Liver (tissue), 9 donors: ENCODE measurements around the gene PEX7. TPM values are rescaled to one million over a fixed set of nuclear protein-coding genes. Genes with fewer than 3 reads are reported as not detected.
A peak's percentile ranks its signal among the peaks of the same experiment; 100 is the strongest.

Source experiments
- DNase-seq: peaks from one replicate; pipeline ENCODE4 v3.0.0-alpha.2; 2017; ENCODE audit warnings: low spot score
- H3K27ac ChIP-seq, 2 donors: one replicate each; pipeline ENCODE4 v1.7.0; 2013; ENCODE audit warnings: inconsistent platforms in 2 of 2, low read length in 2 of 2, control low read depth in 1 of 2, low read depth in 1 of 2, mild to moderate bottlenecking in 1 of 2
- H3K27me3 ChIP-seq, 4 donors: one replicate each; pipeline versions ENCODE4 v1.6.1 to v1.7.0; 2013; ENCODE audit warnings: low read length in 3 of 4, inconsistent platforms in 1 of 4, mild to moderate bottlenecking in 1 of 4, moderate library complexity in 1 of 4; ENCODE audit not compliant: control insufficient read depth in 4 of 4, insufficient read depth in 4 of 4
- H3K36me3 ChIP-seq, 4 donors: one replicate each; pipeline versions ENCODE4 v1.6.1 to v1.7.0; 2013; ENCODE audit warnings: low read length in 3 of 4, mild to moderate bottlenecking in 3 of 4, low read depth in 1 of 4, moderate library complexity in 1 of 4; ENCODE audit not compliant: control insufficient read depth in 4 of 4, insufficient read depth in 3 of 4
- H3K4me1 ChIP-seq, 4 donors: one replicate each; pipeline versions ENCODE4 v1.6.1 to v1.7.0; 2013; ENCODE audit warnings: low read length in 3 of 4, mild to moderate bottlenecking in 3 of 4, moderate library complexity in 1 of 4; ENCODE audit not compliant: control insufficient read depth in 4 of 4, insufficient read depth in 4 of 4
- H3K4me3 ChIP-seq, 3 donors: one replicate each; pipeline versions ENCODE4 v1.6.1 to v1.7.0; 2013; ENCODE audit warnings: low read length in 3 of 3, control low read depth in 1 of 3, low read depth in 1 of 3, mild to moderate bottlenecking in 1 of 3
- H3K9ac ChIP-seq, 2 donors: one replicate each; pipeline ENCODE4 v1.7.0; 2013; ENCODE audit warnings: low read length in 2 of 2, mild to moderate bottlenecking in 2 of 2, moderate library complexity in 2 of 2, control low read depth in 1 of 2, low read depth in 1 of 2
- H3K9me3 ChIP-seq, 4 donors: one replicate each; pipeline versions ENCODE4 v1.6.1 to v1.7.0; 2013; ENCODE audit warnings: low read length in 3 of 4; ENCODE audit not compliant: control insufficient read depth in 4 of 4
- EGR1 ChIP-seq, 2 donors: IDR thresholded peaks; 2 replicates each; pipeline ENCODE4 v1.6.1; 2016 to 2018; ENCODE audit warnings: antibody characterized with exemption in 2 of 2, low read depth in 2 of 2
- FOXA1 ChIP-seq: IDR thresholded peaks from 2 replicates; pipeline ENCODE4 v1.6.1; 2016; ENCODE audit warnings: antibody characterized with exemption
- FOXA2 ChIP-seq: IDR thresholded peaks from 2 replicates; pipeline ENCODE4 v1.6.1; 2016; ENCODE audit warnings: antibody characterized with exemption
- GABPA ChIP-seq, 2 donors: IDR thresholded peaks in 1 of 2; conservative IDR thresholded peaks in 1 of 2; 2 replicates each; pipeline ENCODE4 v1.6.1; 2016; ENCODE audit warnings: antibody characterized with exemption in 2 of 2, mild to moderate bottlenecking in 1 of 2, moderate library complexity in 1 of 2
- HNF4A ChIP-seq, 2 donors: conservative IDR thresholded peaks; 2 replicates each; pipeline ENCODE4 v1.6.1; 2016; ENCODE audit warnings: antibody characterized with exemption in 2 of 2, mild to moderate bottlenecking in 2 of 2
- HNF4G ChIP-seq: IDR thresholded peaks from 2 replicates; pipeline ENCODE4 v1.6.1; 2016; ENCODE audit warnings: antibody characterized with exemption
- JUND ChIP-seq, 2 donors: IDR thresholded peaks; 2 replicates each; pipeline ENCODE4 v1.6.1; 2016; ENCODE audit warnings: antibody characterized with exemption in 2 of 2
- NR2F2 ChIP-seq: IDR thresholded peaks from 2 replicates; pipeline ENCODE4 v1.6.1; 2016; ENCODE audit warnings: antibody characterized with exemption
- RAD21 ChIP-seq, 2 donors: IDR thresholded peaks; 2 replicates each; pipeline ENCODE4 v1.6.1; 2016; ENCODE audit warnings: antibody characterized with exemption in 2 of 2, mild to moderate bottlenecking in 2 of 2
- RXRA ChIP-seq, 2 donors: IDR thresholded peaks; 2 replicates each; pipeline ENCODE4 v1.6.1; 2017 to 2018; ENCODE audit warnings: antibody characterized with exemption in 2 of 2, mild to moderate bottlenecking in 1 of 2
- SP1 ChIP-seq: IDR thresholded peaks from 2 replicates; pipeline ENCODE4 v1.6.1; 2018; ENCODE audit warnings: antibody characterized with exemption, mild to moderate bottlenecking
- TAF1 ChIP-seq: conservative IDR thresholded peaks from 2 replicates; pipeline ENCODE4 v1.6.1; 2016; ENCODE audit warnings: antibody characterized with exemption, mild to moderate bottlenecking
- YY1 ChIP-seq: IDR thresholded peaks from 2 replicates; pipeline ENCODE4 v1.6.1; 2016; ENCODE audit warnings: antibody characterized with exemption, mild to moderate bottlenecking
- WGBS: extraction: QIAGEN DNeasy Blood & Tissue Kit; methylation state at CpG from one replicate; pipeline ENCODE4 v1.1.7; 2013; 5-methylcytosine and 5-hydroxymethylcytosine counted together
- polyA plus RNA-seq, 2 donors: library from polyadenylated mRNA; stranded (reverse) in 1 of 2; unstranded in 1 of 2; fragments of 200-250 nt in 1 of 2; fragments of >200 nt in 1 of 2; fragmentation: Nextera tagmentation in 1 of 2; extraction: Ambion mirVana in 1 of 2; gene quantifications; one replicate each; pipeline versions ENCODE4 v1.2.1 to v1.2.3, GENCODE V29; 2013 to 2015
- total RNA-seq, 2 donors: library from RNA; depleted of rRNA; stranded (reverse); fragments of >200 nt; gene quantifications; one replicate each; pipeline ENCODE4 v1.2.3, GENCODE V29; 2014
- TF ChIP-seq, protein P1 (sequence below): fragments of 150-350 bp; IDR thresholded peaks from 2 replicates; pipeline ENCODE4 v1.5.1; 2017; ENCODE audit warnings: improper control_type of control experiment, low read depth, low read length; ENCODE audit not compliant: missing input control
- TF ChIP-seq, protein P2 (sequence below): IDR thresholded peaks from 2 replicates; pipeline ENCODE4 v1.6.1; 2016; ENCODE audit warnings: antibody characterized with exemption
- TF ChIP-seq, protein P3 (sequence below): IDR thresholded peaks from 2 replicates; pipeline ENCODE4 v1.6.1; 2016; ENCODE audit warnings: antibody characterized with exemption, mild to moderate bottlenecking
- TF ChIP-seq, protein P4 (sequence below): IDR thresholded peaks from 2 replicates; pipeline ENCODE4 v1.6.1; 2016; ENCODE audit warnings: antibody characterized with exemption
- TF ChIP-seq, protein P5 (sequence below): IDR thresholded peaks from 2 replicates; pipeline ENCODE4 v1.6.1; 2016; ENCODE audit warnings: antibody characterized with exemption
- donor health status: healthy.
- donor health status: healthy.
- donor health status: healthy.
- donor health status: healthy.
- donor health status: healthy.

The PEX7 gene
- total and polyA plus RNA-seq, 4 donors: 5.2 to 7.5 (median 6.2) TPM

DNA sequence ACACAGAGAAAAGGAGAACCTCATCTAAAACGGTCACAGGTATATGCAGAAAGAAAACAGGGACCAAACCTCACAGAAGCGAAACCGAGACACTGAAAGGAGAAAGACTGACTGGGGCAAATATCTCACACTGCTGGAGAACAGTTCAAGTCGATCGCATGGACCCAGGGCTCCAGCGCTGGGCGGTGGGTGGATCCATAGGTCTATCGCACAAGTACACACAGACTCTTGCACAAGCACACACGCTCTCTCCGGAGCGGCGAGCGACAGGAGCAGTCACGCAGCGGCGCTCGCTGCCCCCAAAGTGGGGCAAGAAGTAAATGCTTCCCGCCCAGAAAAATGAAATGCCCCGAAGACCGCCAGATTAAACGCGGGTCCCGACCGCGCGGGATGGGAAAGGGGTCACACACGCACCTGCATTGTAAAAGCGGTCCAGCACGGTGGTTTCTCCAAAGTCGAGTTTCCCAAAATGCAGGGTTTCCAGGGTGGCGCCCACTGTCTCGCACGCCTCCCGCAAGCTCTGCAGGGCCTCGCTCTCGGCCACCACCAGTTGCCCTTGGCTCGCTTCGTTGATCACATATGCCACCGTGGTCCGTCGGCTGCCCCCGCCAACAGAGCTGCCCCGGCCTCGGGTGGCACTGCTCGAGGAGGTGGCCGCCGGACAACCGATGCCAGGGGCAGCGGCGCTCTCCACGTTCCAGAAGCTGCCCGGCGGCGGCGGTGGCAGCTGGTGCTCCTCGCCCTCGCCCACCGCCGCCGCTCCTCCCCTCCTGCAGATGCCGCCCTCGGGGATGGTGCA, 30.9 kb upstream of the PEX7 start:
- H3K36me3 ChIP-seq: no peaks in the 10 kb centered on the region
- TF ChIP-seq RXRA (IDR thresholded peaks at IDR 0.05) (peak; percentile 21 to 44), YY1 (no peak), NR2F2 (no peak), SP1 (peak; percentile 6), JUND (IDR thresholded peaks at IDR 0.05) (no peak), EGR1 (IDR thresholded peaks at IDR 0.05; ENCODE audit: low read depth in 2 of 2) (no peak), HNF4A (conservative IDR thresholded peaks at IDR 0.05) (peak; percentile 51 to 56), TAF1 (peak; percentile 35), FOXA2 (no peak), GABPA (IDR thresholded peaks at IDR 0.05 in 1 of 2, conservative IDR thresholded peaks at IDR 0.05 in 1 of 2) (no peak), HNF4G (no peak), RAD21 (IDR thresholded peaks at IDR 0.05) (peak in 1 of 2 donors; percentile 65), FOXA1 (no peak)
- TF ChIP-seq, protein P1, sequence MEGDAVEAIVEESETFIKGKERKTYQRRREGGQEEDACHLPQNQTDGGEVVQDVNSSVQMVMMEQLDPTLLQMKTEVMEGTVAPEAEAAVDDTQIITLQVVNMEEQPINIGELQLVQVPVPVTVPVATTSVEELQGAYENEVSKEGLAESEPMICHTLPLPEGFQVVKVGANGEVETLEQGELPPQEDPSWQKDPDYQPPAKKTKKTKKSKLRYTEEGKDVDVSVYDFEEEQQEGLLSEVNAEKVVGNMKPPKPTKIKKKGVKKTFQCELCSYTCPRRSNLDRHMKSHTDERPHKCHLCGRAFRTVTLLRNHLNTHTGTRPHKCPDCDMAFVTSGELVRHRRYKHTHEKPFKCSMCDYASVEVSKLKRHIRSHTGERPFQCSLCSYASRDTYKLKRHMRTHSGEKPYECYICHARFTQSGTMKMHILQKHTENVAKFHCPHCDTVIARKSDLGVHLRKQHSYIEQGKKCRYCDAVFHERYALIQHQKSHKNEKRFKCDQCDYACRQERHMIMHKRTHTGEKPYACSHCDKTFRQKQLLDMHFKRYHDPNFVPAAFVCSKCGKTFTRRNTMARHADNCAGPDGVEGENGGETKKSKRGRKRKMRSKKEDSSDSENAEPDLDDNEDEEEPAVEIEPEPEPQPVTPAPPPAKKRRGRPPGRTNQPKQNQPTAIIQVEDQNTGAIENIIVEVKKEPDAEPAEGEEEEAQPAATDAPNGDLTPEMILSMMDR: no peak
- TF ChIP-seq, protein P2, sequence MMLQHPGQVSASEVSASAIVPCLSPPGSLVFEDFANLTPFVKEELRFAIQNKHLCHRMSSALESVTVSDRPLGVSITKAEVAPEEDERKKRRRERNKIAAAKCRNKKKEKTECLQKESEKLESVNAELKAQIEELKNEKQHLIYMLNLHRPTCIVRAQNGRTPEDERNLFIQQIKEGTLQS: no peak
- TF ChIP-seq, protein P3, sequence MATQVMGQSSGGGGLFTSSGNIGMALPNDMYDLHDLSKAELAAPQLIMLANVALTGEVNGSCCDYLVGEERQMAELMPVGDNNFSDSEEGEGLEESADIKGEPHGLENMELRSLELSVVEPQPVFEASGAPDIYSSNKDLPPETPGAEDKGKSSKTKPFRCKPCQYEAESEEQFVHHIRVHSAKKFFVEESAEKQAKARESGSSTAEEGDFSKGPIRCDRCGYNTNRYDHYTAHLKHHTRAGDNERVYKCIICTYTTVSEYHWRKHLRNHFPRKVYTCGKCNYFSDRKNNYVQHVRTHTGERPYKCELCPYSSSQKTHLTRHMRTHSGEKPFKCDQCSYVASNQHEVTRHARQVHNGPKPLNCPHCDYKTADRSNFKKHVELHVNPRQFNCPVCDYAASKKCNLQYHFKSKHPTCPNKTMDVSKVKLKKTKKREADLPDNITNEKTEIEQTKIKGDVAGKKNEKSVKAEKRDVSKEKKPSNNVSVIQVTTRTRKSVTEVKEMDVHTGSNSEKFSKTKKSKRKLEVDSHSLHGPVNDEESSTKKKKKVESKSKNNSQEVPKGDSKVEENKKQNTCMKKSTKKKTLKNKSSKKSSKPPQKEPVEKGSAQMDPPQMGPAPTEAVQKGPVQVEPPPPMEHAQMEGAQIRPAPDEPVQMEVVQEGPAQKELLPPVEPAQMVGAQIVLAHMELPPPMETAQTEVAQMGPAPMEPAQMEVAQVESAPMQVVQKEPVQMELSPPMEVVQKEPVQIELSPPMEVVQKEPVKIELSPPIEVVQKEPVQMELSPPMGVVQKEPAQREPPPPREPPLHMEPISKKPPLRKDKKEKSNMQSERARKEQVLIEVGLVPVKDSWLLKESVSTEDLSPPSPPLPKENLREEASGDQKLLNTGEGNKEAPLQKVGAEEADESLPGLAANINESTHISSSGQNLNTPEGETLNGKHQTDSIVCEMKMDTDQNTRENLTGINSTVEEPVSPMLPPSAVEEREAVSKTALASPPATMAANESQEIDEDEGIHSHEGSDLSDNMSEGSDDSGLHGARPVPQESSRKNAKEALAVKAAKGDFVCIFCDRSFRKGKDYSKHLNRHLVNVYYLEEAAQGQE: no peak
- TF ChIP-seq, protein P4, sequence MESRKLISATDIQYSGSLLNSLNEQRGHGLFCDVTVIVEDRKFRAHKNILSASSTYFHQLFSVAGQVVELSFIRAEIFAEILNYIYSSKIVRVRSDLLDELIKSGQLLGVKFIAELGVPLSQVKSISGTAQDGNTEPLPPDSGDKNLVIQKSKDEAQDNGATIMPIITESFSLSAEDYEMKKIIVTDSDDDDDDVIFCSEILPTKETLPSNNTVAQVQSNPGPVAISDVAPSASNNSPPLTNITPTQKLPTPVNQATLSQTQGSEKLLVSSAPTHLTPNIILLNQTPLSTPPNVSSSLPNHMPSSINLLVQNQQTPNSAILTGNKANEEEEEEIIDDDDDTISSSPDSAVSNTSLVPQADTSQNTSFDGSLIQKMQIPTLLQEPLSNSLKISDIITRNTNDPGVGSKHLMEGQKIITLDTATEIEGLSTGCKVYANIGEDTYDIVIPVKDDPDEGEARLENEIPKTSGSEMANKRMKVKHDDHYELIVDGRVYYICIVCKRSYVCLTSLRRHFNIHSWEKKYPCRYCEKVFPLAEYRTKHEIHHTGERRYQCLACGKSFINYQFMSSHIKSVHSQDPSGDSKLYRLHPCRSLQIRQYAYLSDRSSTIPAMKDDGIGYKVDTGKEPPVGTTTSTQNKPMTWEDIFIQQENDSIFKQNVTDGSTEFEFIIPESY: no peak
- TF ChIP-seq, protein P5, sequence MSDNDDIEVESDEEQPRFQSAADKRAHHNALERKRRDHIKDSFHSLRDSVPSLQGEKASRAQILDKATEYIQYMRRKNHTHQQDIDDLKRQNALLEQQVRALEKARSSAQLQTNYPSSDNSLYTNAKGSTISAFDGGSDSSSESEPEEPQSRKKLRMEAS: peak; percentile 37
- H3K27me3 ChIP-seq: no peaks in the 10 kb centered on the region
- no peaks in the 10 kb centered on the region for H3K9me3 ChIP-seq
- peak overlapping the region; percentile 94 to 97 for H3K27ac ChIP-seq
- peak overlapping the region; percentile 72 to 92 for H3K9ac ChIP-seq
- H3K4me3 ChIP-seq: peak overlapping the region; percentile 90 to 94 (median 90)
- peaks cover 0 to 29% (median 8%) of the 10 kb centered on the region in 4 donors for H3K4me1 ChIP-seq
- peak; percentile 73 for DNase-seq
- WGBS: 1% methylated on average over 62 of the region's 62 CpGs
